Esophagus (tissue), 2 donors: Measurements from ENCODE around the gene TAPBP. TPM values are rescaled to one million over a fixed set of nuclear protein-coding genes. Genes with fewer than 3 reads are reported as not detected.
"Not testable (repeated sequence)": the region's sequence is repeated elsewhere in the genome, so short reads cannot be mapped to it uniquely, and the experiment has no call there.

ENCODE experiments used
- H3K27ac ChIP-seq, 2 donors: one replicate each; pipeline ENCODE4 v1.5.1; 2013; ENCODE audit warnings: low read depth in 2 of 2, mild to moderate bottlenecking in 2 of 2, inconsistent platforms in 1 of 2, low read length in 1 of 2, moderate library complexity in 1 of 2
- H3K27me3 ChIP-seq, 2 donors: one replicate each; pipeline ENCODE4 v1.6.1; 2013; ENCODE audit warnings: low read length in 2 of 2, control low read depth in 1 of 2, mild to moderate bottlenecking in 1 of 2; ENCODE audit not compliant: insufficient read depth in 2 of 2, control insufficient read depth in 1 of 2
- H3K36me3 ChIP-seq, 2 donors: one replicate each; pipeline ENCODE4 v1.6.1; 2013; ENCODE audit warnings: low read length in 1 of 2; ENCODE audit not compliant: control insufficient read depth in 2 of 2, insufficient read depth in 2 of 2
- H3K4me1 ChIP-seq, 2 donors: one replicate each; pipeline ENCODE4 v1.6.1; 2013; ENCODE audit warnings: low read length in 1 of 2; ENCODE audit not compliant: control insufficient read depth in 2 of 2, insufficient read depth in 2 of 2
- H3K4me3 ChIP-seq, 2 donors: one replicate each; pipeline ENCODE4 v1.5.1; 2013; ENCODE audit warnings: low read length in 2 of 2, mild to moderate bottlenecking in 2 of 2, low read depth in 1 of 2, moderate library complexity in 1 of 2
- H3K9me3 ChIP-seq, 2 donors: one replicate each; pipeline ENCODE4 v1.6.1; 2013; ENCODE audit warnings: mild to moderate bottlenecking in 2 of 2, low read depth in 1 of 2, low read length in 1 of 2, moderate library complexity in 1 of 2; ENCODE audit not compliant: control insufficient read depth in 2 of 2, insufficient read depth in 1 of 2
- WGBS, 2 donors: extraction: QIAGEN DNeasy Blood & Tissue Kit; methylation state at CpG; one replicate each; pipeline ENCODE4 v1.1.7; 2013; 5-methylcytosine and 5-hydroxymethylcytosine counted together
- polyA plus RNA-seq, 2 donors: library from polyadenylated mRNA; stranded (reverse); fragments of 200-250 nt; gene quantifications; one replicate each; pipeline ENCODE4 v1.2.3, GENCODE V29; 2013
- donor health status: healthy with polysubstance abuse.
- donor health status: Bipolar disorder and iron deficiency.

Gene TAPBP
- 10 to 100 TPM; 20.1 to 39.8 TPM for polyA plus RNA-seq

DNA sequence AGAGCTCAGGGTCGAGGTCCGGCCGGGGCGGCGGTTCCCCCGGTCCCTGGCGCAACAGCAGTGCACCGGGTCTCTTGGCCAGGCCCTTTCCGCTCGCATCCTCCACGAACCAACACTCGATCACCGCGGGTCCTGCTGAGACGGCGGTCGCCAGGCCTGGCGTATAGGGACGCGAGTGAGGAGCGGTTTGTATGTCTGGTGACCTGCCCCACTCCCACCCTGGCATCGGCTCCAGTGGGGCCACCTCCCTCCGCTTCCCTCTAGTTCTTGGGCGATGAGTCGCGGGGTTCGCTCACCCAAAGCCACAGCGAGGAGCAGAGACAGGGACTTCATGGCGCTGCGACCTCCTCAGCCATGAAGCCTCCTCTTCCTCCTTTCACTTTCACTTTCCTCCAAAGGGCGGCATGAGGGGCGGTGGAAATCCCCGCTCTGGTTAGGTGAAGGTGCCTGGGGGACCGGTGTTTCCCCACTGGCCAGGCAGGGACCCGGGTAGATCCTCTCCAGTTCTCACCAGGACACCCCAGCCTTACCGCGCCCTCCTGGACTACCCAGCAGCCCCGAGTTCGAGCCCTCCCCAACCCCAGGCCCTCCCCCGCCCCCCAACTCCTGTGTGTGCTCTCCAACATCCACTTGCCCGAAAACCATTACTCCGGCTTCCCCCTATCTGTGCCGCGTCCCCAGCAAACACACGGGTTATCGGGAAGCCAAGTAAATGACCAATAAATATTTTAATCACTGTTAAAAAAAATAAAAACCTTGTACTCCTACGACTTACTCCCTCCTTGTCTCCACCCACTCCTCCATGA lies at the start of gene TAPBP:
Gene TAPBP, minus strand, starts transcription at position 370 of the 806 bp plus-strand sequence. Its CDS starts 37 bp downstream, at position 333.
- peak within 1 kb of the TSS; percentile 83 to 88 for H3K4me3 ChIP-seq
- peaks cover under 1 to 5% of the 10 kb centered on the region in 2 donors for H3K36me3 ChIP-seq
- no peaks in the 10 kb centered on the region for H3K27me3 ChIP-seq
- no peaks in the 10 kb centered on the region for H3K9me3 ChIP-seq
- WGBS, 2 donors, result 0 to 1% methylated on average over 47 of the region's 47 CpGs
- H3K4me1 ChIP-seq, result peaks cover 4 to 18% of the 10 kb centered on the region in 2 donors
- peak within 1 kb of the TSS; percentile 97 to 98 for H3K27ac ChIP-seq

DNA sequence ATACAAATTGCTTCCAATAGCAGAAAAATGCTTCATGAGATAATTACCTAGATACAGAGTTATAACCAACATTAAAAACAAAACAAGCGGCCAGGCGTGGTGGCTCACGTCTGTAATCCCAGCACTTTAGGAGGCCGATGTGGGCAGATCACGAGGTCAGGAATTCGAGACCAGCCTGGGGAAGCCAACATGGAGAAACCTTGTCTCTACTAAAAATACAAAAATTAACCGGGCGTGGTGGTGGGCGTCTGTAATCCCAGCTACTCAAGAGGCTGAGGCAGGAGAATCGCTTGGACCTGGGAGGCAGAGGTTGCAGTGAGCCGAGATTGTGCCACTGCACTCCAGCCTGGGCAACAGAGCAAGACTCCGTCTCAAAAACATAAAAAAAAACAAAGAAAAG lies 49.6 kb upstream of the TAPBP start:
- not testable (repeated sequence) for H3K4me1 ChIP-seq, H3K4me3 ChIP-seq, H3K27ac ChIP-seq, H3K27me3 ChIP-seq, H3K9me3 ChIP-seq, H3K36me3 ChIP-seq
- WGBS, 2 donors, result 86 to 91% methylated on average over 12 of the region's 12 CpGs

DNA sequence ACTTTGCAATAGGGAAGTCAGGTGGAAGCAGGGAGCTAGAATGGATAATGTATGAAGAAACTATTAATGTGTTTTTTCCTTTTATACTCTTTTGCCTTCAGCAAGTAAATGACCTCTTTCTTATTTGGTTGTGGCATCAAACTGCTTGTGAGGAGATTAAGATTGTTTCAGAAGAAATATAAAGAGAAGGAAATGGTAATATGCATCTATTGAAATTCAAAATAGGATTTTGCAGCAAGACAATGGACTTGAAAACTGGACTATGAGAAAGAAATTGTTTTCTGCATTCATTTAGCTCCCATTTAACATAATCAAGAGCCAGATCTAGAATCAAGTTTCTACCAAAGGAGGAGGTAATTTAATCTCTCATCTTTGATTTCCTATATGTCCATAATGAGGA lies 45.5 kb upstream of the TAPBP start:
- no peak overlapping the region for H3K4me3 ChIP-seq
- no peaks in the 10 kb centered on the region for H3K36me3 ChIP-seq

DNA sequence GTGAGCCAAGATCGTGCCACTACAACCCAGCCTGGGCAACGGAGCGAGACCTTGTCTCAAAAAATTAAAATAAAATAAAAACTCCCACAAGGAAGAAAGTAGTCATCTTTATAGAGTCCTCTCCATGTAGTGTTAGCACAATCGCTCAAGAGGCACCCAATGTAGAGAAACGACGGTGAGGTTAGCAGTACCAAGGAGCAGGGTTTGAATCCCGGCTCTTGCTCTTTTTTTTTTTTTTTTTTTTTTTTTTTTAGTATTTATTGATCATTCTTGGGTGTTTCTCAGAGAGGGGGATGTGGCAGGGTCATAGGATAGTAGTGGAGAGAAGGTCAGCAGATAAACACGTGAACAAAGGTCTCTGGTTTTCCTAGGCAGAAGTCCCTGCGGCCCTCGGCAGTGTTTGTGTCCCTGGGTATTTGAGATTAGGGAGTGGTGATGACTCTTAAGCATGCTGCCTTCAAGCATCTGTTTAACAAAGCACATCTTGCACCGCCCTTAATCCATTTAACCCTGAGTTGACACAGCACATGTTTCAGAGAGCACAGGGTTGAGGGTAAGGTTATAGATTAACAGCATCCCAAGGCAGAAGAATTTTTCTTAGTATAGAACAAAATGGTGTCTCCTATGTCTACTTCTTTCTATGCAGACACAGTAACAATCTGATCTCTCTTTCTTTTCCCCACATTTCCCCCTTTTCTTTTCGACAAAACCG lies 43.4 kb upstream of the TAPBP start:
- not testable (repeated sequence) for H3K9me3 ChIP-seq, H3K4me3 ChIP-seq, H3K27ac ChIP-seq, H3K36me3 ChIP-seq, H3K4me1 ChIP-seq, H3K27me3 ChIP-seq
- 65 to 68% methylated on average over 13 of the region's 13 CpGs for WGBS, 2 donors

More for the DNA sequence above, 45.5 kb upstream of the TAPBP start:
- peaks cover 0 to 8% of the 10 kb centered on the region in 2 donors for H3K4me1 ChIP-seq
- no peaks in the 10 kb centered on the region for H3K27me3 ChIP-seq
- no peak overlapping the region for H3K27ac ChIP-seq
- H3K9me3 ChIP-seq, result no peaks in the 10 kb centered on the region

DNA sequence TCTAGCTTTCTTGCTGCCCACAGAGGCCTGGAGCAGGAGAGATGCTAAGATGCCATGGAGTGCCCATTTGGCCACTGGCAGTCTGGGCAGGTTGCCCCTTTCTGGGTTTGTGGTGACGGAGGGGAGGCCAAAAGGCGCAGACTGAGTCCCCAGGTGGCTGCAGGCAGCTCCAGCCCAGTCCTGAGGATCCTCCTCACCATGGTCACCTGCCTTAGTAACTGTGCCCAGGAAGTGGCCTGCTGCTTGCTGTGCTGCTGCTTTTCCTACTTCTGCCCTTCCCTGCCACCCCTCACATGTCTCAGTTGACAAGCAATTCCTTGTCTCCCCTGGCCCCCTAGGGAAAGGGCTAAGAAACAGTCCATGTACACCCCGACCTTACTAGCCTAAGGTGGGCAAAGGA lies 42.4 kb upstream of the TAPBP start:
- Histone ChIP-seq H3K27ac (peak overlapping the region; percentile 61 to 86), H3K27me3 (no peaks in the 10 kb centered on the region), H3K36me3 (no peaks in the 10 kb centered on the region), H3K4me1 (peaks cover 0 to 8% of the 10 kb centered on the region in 2 donors), H3K4me3 (no peak overlapping the region), H3K9me3 (no peaks in the 10 kb centered on the region)
- WGBS, 2 donors, result 68 to 73% methylated on average over 3 of the region's 3 CpGs

DNA sequence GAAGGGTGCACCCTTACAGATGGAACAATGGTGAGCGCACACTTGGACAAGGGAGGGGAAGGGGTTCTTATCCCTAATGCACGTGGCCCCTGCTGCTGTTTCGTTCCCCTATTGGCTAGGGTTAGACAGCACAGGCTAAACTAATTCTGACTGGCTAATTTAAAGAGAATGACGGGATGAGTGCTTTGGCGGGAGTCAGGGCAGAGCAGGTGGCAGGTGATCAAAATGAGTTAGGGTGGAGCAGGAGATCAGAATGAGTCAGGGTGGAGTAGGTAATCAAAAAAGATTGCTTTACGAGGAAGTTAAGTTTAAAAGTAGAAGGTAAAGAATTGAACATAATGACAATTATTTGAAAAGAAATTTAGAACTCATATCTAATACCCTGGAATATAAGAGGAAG lies 42.0 kb upstream of the TAPBP start:
- peak overlapping the region; percentile 61 to 86 for H3K27ac ChIP-seq
- not testable (repeated sequence) for H3K27me3 ChIP-seq, H3K4me1 ChIP-seq, H3K4me3 ChIP-seq, H3K36me3 ChIP-seq, H3K9me3 ChIP-seq
- WGBS, 2 donors, result 65 to 66% methylated on average over 6 of the region's 6 CpGs

DNA sequence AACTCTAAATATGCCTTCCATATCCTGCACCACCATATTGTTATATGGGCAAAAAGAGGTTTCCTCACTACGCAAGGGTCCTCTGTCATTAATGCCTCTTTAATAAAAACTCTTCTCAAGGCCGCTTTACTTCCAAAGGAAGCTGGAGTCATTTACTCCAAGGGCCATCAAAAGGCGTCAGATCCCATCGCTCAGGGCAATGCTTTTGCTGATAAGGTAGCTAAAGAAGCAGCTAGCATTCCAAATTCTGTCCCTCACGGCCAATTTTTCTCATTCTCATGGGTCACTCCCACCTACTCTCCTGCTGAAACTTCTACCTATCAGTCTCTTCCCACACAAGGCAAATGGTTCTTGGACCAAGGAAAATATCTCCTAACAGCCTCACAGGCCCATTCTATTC lies 33.9 kb upstream of the TAPBP start:
- 87 to 93% methylated on average over 5 of the region's 5 CpGs for WGBS, 2 donors
- Histone ChIP-seq H3K9me3 (no peaks in the 10 kb centered on the region), H3K27me3 (no peaks in the 10 kb centered on the region), H3K36me3 (no peaks in the 10 kb centered on the region), H3K4me3 (no peak overlapping the region), H3K27ac (no peak overlapping the region), H3K4me1 (no peaks in the 10 kb centered on the region)

DNA sequence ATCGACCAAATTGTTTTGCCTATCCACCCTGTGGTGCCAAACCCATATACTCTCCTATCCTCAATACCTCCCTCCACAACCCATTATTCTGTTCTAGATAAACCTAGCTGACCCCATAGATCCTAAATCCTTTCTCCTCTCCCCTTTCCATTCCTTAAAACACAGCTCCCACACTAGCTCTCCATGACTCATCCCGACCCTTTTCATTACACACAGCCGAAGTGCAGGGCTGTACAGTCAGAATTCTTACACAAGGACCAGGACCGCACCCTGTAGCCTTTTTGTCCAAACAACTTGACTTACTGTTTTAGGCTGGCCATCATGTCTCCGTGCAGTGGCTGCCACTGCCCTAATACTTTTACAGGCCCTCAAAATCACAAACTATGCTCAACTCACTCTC lies 33.1 kb upstream of the TAPBP start:
- H3K4me3 ChIP-seq, H3K27me3 ChIP-seq, H3K4me1 ChIP-seq, H3K27ac ChIP-seq, H3K36me3 ChIP-seq, H3K9me3 ChIP-seq: not testable (repeated sequence)
- 65 to 74% methylated on average over 5 of the region's 5 CpGs for WGBS, 2 donors

DNA sequence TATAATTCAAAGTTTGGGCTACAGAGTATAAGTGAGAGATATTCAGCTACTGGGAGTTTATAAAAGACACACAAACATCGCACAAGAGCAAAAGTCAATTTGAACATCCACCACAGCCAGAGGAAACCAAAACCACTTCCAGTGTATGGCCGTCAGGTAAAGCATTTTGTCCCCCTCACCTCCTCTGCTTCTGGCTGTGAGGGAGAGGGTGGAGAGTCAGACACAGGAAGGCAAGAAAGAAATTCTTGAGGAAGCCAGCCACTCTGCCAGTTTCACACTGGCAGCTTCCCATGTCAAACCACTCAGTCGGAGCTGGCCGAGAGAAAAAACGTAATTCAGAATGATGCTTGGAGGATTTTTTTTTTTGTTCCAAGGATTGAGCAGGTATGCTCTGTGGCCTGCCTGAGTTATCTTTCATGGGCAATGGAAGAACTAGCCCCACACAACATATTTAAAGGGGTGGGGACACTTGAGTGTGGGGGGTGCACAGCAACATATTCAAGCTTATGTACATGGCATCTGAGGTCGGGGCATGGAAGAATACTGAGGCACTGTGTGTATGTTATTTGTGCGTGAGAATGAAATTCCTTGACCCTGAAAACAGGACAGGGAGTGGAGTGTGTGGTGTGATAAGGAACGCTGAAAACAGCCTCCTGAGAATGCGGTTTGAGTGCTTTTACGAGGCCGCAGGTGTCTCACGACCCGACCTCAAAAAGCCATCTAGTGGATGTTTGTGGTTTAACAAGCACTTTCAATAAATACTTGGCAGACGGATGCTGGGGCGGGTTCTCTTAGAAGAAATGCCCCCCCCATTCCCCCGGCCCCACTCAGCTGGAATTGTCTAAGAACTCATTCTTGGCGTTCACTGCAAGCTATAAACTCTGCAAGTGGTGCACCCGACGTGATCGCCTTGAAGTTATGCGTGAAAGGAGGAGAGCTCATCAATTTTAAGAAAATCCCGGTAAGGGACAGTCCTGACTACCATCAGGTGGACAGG lies 31.1 kb upstream of the TAPBP start:
- 19% methylated on average over 22 of the region's 22 CpGs for WGBS, 2 donors
- H3K4me1 ChIP-seq, result no peaks in the 10 kb centered on the region
- H3K4me3 ChIP-seq, result no peak overlapping the region
- no peaks in the 10 kb centered on the region for H3K27me3 ChIP-seq
- H3K9me3 ChIP-seq, result no peaks in the 10 kb centered on the region
- peak overlapping the region; percentile 6 to 64 for H3K27ac ChIP-seq
- no peaks in the 10 kb centered on the region for H3K36me3 ChIP-seq
